ENCODE data around the gene CD58. TPM values are rescaled to one million over a fixed set of nuclear protein-coding genes. Genes with fewer than 3 reads are reported as not detected.

CD58 gene
- total RNA-seq, 1 donor from 2014 or later, result 7.0 TPM

DNA sequence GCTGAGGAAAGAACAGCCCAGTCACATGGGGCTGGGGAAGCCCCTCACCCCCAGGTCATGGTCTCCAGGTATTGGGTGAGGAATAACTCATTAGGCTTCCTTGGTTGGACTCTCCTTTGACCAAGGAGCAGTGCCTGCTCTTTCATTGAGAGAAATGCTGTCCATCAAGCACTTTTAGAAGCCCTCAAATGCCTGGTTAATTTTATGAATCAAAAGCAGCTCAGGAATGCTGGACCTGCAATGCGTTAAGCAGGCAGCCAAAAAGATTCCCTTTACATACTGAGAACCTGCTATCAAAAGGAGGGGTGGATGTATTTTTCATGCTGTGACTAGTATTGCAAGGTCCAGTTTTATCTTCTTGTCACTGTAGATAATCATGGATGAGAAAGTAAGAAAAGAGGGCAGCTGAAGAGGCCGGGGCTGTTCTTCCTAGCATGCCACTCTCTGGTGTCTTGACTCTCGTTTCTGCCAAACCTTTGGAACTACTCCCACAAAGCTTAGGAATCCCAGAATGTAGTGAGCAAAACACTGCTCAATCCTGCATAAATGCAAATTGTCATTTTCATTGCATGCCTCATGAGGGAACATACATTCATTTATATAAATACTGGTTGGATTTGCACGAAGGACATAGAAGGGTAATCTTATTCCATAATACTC is 2.1 kb upstream of the CD58 start:
- Mint-ChIP-seq H3K27ac (no peak overlapping the region), H3K36me3 (ENCODE audit: insufficient read depth) (peaks cover 3% of the 10 kb centered on the region), H3K9me3 (ENCODE audit: low read depth) (no peaks in the 10 kb centered on the region), H3K4me3 (ENCODE audit: low read depth) (no peak overlapping the region), H3K27me3 (peaks cover 11% of the 10 kb centered on the region), H3K4me1 (ENCODE audit: low read depth) (peaks cover 7% of the 10 kb centered on the region)
- DNase-seq (ENCODE audit: low spot score, unreplicated experiment), result no peak
- TF ChIP-seq, protein P1, sequence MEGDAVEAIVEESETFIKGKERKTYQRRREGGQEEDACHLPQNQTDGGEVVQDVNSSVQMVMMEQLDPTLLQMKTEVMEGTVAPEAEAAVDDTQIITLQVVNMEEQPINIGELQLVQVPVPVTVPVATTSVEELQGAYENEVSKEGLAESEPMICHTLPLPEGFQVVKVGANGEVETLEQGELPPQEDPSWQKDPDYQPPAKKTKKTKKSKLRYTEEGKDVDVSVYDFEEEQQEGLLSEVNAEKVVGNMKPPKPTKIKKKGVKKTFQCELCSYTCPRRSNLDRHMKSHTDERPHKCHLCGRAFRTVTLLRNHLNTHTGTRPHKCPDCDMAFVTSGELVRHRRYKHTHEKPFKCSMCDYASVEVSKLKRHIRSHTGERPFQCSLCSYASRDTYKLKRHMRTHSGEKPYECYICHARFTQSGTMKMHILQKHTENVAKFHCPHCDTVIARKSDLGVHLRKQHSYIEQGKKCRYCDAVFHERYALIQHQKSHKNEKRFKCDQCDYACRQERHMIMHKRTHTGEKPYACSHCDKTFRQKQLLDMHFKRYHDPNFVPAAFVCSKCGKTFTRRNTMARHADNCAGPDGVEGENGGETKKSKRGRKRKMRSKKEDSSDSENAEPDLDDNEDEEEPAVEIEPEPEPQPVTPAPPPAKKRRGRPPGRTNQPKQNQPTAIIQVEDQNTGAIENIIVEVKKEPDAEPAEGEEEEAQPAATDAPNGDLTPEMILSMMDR (IDR thresholded peaks at IDR 0.05; ENCODE audit: unreplicated experiment), result no peak

DNA sequence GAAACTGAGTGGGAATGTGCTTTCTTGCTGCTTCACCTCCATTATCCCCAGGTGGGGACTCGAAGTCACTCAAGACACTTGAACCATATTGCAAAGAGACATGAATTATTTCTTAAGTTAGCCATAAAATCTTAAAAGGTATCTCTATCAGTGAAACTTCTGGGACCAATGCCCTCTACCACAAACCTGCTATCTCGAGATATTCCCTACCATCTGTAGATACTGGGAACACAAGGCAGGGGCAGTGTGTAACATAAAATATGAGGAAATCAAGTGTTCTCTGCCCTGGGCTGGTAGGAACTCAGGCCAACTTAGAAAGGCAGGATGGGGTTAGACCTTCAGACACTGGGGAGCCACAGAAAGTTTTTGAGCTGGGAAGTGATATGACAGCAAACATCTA is 1.3 kb upstream of the CD58 start:
- Mint-ChIP-seq H3K27me3 (peaks cover 11% of the 10 kb centered on the region), H3K36me3 (ENCODE audit: insufficient read depth) (peaks cover 3% of the 10 kb centered on the region), H3K27ac (no peak overlapping the region), H3K4me1 (ENCODE audit: low read depth) (peaks cover 7% of the 10 kb centered on the region), H3K4me3 (ENCODE audit: low read depth) (peak overlapping the region; percentile 71), H3K9me3 (ENCODE audit: low read depth) (no peaks in the 10 kb centered on the region)
- TF ChIP-seq, protein P1 (IDR thresholded peaks at IDR 0.05; ENCODE audit: unreplicated experiment), result no peak
- DNase-seq (ENCODE audit: low spot score, unreplicated experiment), result no peak

DNA sequence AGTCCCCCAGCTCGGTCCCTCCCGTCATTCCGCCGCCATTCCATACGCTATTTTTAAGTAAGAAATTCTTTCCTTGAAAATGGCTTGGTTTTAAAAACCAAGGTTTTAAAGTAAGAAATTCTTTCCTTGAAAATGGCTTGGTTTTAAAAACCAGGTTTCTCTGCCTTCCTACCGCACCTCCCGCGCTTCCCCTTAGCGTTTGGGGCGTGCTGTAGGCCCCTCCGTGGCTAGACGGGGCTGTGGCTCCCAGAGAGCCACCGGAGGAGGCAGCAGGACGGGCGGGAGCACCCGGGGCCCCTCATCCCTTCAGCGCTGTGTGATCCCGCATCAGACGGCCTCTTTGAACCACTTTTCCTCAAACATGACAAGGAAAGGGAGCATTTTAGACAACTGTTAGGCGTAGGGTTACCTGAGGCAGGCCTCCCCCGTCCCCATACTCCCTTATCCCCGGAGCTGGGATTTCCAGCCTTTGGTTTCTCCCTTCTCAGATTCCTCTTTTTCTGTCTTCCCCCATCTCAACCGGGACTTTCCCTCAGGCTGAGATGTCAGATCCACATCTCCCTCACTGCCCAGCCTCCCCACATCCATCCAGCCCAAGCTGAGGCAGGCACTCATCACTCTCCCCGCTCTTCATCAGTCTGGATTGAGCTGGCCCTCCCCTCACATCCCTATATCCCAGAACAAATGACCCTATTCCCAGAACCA is 541 bp upstream of the CD58 start:
- H3K27me3 Mint-ChIP-seq, result peaks cover 11% of the 10 kb centered on the region
- peak overlapping the region; percentile 71 for H3K4me3 Mint-ChIP-seq (ENCODE audit: low read depth)
- H3K9me3 Mint-ChIP-seq (ENCODE audit: low read depth), result no peaks in the 10 kb centered on the region
- H3K36me3 Mint-ChIP-seq (ENCODE audit: insufficient read depth), result no peaks in the 10 kb centered on the region
- DNase-seq (ENCODE audit: low spot score, unreplicated experiment), result no peak
- TF ChIP-seq, protein P1 (IDR thresholded peaks at IDR 0.05; ENCODE audit: unreplicated experiment), result no peak
- peaks cover 7% of the 10 kb centered on the region for H3K4me1 Mint-ChIP-seq (ENCODE audit: low read depth)
- H3K27ac Mint-ChIP-seq, result peak overlapping the region; percentile 90

DNA sequence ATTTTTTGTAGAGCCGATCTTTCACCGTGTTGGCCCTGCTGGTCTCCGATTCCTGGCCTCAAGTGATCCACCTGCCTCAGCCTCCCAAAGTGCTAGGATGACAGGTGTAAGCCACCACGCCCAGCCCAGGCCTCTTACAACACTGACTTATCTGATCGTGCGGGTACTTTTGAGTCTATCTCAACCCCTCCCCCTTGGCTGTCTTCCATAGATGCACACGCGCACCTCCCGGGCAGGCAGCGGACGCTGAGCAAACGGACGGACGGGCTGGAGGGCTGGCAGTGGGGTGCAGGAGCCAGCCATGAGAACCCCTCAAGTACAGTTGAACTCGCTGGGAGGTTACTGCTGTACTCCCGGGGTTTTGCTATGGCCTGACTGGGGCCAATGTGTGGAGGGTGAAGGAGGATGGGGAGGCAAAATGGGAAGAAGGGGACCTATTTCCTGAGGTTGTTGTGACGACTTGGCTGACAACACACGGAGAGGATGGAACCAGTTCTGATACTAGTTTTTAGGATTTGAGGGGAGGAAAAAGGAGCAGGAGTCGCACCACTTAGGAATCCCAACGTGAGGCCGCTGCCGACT is 959 bp downstream of the CD58 start:
- Mint-ChIP-seq H3K4me3 (ENCODE audit: low read depth) (peak overlapping the region; percentile 71), H3K27me3 (peaks cover 11% of the 10 kb centered on the region), H3K4me1 (ENCODE audit: low read depth) (peaks cover 7% of the 10 kb centered on the region), H3K9me3 (ENCODE audit: low read depth) (peaks cover 2% of the 10 kb centered on the region), H3K36me3 (ENCODE audit: insufficient read depth) (peaks cover 2% of the 10 kb centered on the region), H3K27ac (peak overlapping the region; percentile 60)
- DNase-seq (ENCODE audit: low spot score, unreplicated experiment), result no peak
- TF ChIP-seq, protein P1 (IDR thresholded peaks at IDR 0.05; ENCODE audit: unreplicated experiment), result no peak

DNA sequence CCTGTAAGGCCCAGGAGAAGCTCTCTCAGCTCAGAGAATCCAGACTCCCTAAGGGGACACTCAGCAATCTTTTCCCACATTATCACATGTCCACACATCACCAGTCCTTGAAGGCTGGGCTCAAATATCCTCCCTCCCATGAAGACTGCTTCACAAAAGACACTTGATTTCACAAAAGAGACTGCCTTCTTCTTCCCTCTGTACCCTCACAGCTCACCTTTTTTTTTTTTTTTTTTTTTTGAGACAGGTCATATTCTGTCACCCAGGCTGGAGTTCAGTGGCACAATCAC is 1.5 kb downstream of the CD58 start:
- TF ChIP-seq, protein P1 (IDR thresholded peaks at IDR 0.05; ENCODE audit: unreplicated experiment), result no peak
- Mint-ChIP-seq H3K4me3 (ENCODE audit: low read depth) (peak overlapping the region; percentile 71), H3K36me3 (ENCODE audit: insufficient read depth) (peaks cover 2% of the 10 kb centered on the region), H3K9me3 (ENCODE audit: low read depth) (peaks cover 4% of the 10 kb centered on the region), H3K27me3 (peaks cover 11% of the 10 kb centered on the region), H3K4me1 (ENCODE audit: low read depth) (peaks cover 7% of the 10 kb centered on the region), H3K27ac (no peak overlapping the region)
- no peak for DNase-seq (ENCODE audit: low spot score, unreplicated experiment)
